CD4-positive, CD25-positive, alpha-beta regulatory T cell (primary cell): Measurements from ENCODE around the gene CPLANE1. TPM values are rescaled to one million over a fixed set of nuclear protein-coding genes. Genes with fewer than 3 reads are reported as not detected.
"Not testable (repeated sequence)": the region's sequence is repeated elsewhere in the genome, so short reads cannot be mapped to it uniquely, and the experiment has no call there.

ENCODE experiments used
- ATAC-seq, 2 donors: fragments of 150-1000 bp; cut with Tn5 transposase; one replicate each; pipeline ENCODE4 v1.10.0; 2021; ENCODE audit warnings: low read depth in 2 of 2, moderate number of reproducible peaks in 2 of 2, moderate library complexity in 1 of 2
- DNase-seq, 3 donors: peaks; one replicate each; pipeline versions ENCODE4 v3.0.0 to v3.0.0-alpha.2; 2012 to 2022; ENCODE audit warnings: mixed read lengths in 1 of 3
- H3K27ac ChIP-seq: one replicate; pipeline ENCODE4 v1.7.0; 2013; ENCODE audit warnings: mild to moderate bottlenecking, low read length; ENCODE audit not compliant: insufficient read depth, poor library complexity, severe bottlenecking
- H3K27me3 ChIP-seq: one replicate; pipeline ENCODE4 v1.7.0; 2013; ENCODE audit warnings: low read length; ENCODE audit not compliant: control insufficient read depth, insufficient read depth
- H3K36me3 ChIP-seq: one replicate; pipeline ENCODE4 v1.7.0; 2013; ENCODE audit warnings: mild to moderate bottlenecking, low read length, moderate library complexity; ENCODE audit not compliant: control insufficient read depth, insufficient read depth
- H3K4me1 ChIP-seq: 2 replicates; pipeline ENCODE4 v1.7.0; 2013; ENCODE audit warnings: mild to moderate bottlenecking, low read length; ENCODE audit not compliant: insufficient read depth, control insufficient read depth, poor library complexity, severe bottlenecking
- H3K4me3 ChIP-seq: one replicate; pipeline ENCODE4 v1.7.0; 2013; ENCODE audit warnings: low read depth, mild to moderate bottlenecking, low read length, moderate library complexity
- H3K9me3 ChIP-seq, 2 experiments: 1 replicate in 1 of 2; 2 replicates in 1 of 2; pipeline ENCODE4 v1.7.0; 2013; ENCODE audit warnings: low read length in 2 of 2, mild to moderate bottlenecking in 1 of 2, moderate library complexity in 1 of 2; ENCODE audit not compliant: control insufficient read depth in 2 of 2
- H3K27ac Mint-ChIP-seq, 3 donors: one replicate each; pipeline ENCODE4 v1.8.0; 2020 to 2022; ENCODE audit warnings: mild to moderate bottlenecking in 3 of 3, mixed read lengths in 3 of 3, moderate library complexity in 2 of 3
- H3K27me3 Mint-ChIP-seq: one replicate; pipeline ENCODE4 v1.8.0; 2022; ENCODE audit warnings: mild to moderate bottlenecking, mixed read lengths
- H3K36me3 Mint-ChIP-seq: one replicate; pipeline ENCODE4 v1.8.0; 2020; ENCODE audit warnings: mixed read lengths
- H3K4me1 Mint-ChIP-seq, 4 donors: one replicate each; pipeline ENCODE4 v1.8.0; 2020 to 2022; ENCODE audit warnings: mixed read lengths in 4 of 4, mild to moderate bottlenecking in 1 of 4
- H3K4me3 Mint-ChIP-seq, 4 donors: one replicate each; pipeline ENCODE4 v1.8.0; 2020 to 2022; ENCODE audit warnings: mild to moderate bottlenecking in 4 of 4, mixed read lengths in 4 of 4, moderate library complexity in 3 of 4
- H3K9me3 Mint-ChIP-seq, 7 donors: one replicate each; pipeline ENCODE4 v1.8.0; 2020 to 2022; ENCODE audit warnings: mixed read lengths in 7 of 7, mild to moderate bottlenecking in 3 of 7, moderate library complexity in 2 of 7
- polyA plus RNA-seq, 4 donors: library from polyadenylated mRNA; unstranded; fragments of 300-500 nt; fragmentation: Illumina TruSeq; gene quantifications; one replicate each; pipeline ENCODE4 v1.2.3, GENCODE V29; 2021
- total RNA-seq: library from RNA; stranded (reverse); gene quantifications from one replicate; pipeline ENCODE4 v1.2.3, GENCODE V29; 2022

The CPLANE1 gene
- total and polyA plus RNA-seq, 5 donors from 2014 or later, result 0.18 to 2.8 (median 0.94) TPM

DNA sequence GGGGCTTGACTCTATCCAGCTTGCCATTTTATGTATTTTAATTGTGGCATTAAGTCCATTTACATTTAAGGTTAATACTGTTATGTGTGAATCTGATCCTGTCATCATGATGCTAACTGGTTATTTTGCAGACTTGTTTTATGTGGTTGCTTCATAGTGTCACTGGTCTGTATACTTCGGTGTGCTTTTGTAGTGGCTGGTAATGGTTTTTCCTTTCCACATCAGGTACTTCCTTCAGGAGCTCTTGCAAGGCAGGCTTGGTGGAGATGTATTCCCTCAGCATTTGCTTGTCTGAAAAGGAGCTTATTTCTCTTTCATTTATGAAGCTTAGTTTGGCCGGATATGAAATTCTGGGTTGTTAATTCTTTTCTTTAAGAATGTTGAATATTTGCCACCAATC is 145.9 kb downstream of the CPLANE1 start:
- Mint-ChIP-seq H3K9me3 (peaks cover 0 to 28% (median 10%) of the 10 kb centered on the region in 7 donors), H3K27ac (no peak overlapping the region), H3K4me3 (no peak overlapping the region), H3K4me1 (no peaks in the 10 kb centered on the region), H3K36me3 (peaks cover 17% of the 10 kb centered on the region), H3K27me3 (peaks cover 4% of the 10 kb centered on the region)
- Histone ChIP-seq H3K27me3 (no peaks in the 10 kb centered on the region), H3K4me1 (no peaks in the 10 kb centered on the region), H3K27ac (no peak overlapping the region), H3K9me3 (no peaks in the 10 kb centered on the region), H3K36me3 (no peaks in the 10 kb centered on the region), H3K4me3 (no peak overlapping the region)
- no peak for ATAC-seq
- DNase-seq, result no peak

DNA sequence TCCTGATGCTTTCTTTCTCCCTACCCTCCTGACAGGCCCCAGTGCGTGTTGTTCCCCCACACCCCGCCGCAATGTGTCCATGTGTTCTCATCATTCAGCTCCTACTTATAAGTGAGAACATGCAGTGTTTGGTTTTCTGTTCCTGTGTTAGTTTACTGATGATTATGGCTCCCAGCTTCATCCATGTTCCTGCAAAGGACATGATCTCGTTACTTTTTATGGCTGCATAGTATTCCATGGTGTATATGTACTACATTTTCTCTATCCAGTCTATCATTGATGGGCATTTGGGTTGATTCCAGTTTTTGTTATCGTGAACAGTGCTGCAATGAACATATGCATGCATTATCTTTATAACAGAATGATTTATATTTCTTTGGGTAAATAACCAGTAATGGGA is 149.9 kb downstream of the CPLANE1 start:
- Mint-ChIP-seq H3K9me3 (peaks cover 6 to 40% (median 18%) of the 10 kb centered on the region in 7 donors), H3K36me3 (peaks cover 25% of the 10 kb centered on the region)
- not testable (repeated sequence) for H3K4me1 ChIP-seq, H3K27ac ChIP-seq, H3K4me3 Mint-ChIP-seq, H3K27me3 Mint-ChIP-seq, H3K9me3 ChIP-seq, H3K27me3 ChIP-seq, DNase-seq, H3K4me1 Mint-ChIP-seq, H3K27ac Mint-ChIP-seq, H3K36me3 ChIP-seq, ATAC-seq, H3K4me3 ChIP-seq

DNA sequence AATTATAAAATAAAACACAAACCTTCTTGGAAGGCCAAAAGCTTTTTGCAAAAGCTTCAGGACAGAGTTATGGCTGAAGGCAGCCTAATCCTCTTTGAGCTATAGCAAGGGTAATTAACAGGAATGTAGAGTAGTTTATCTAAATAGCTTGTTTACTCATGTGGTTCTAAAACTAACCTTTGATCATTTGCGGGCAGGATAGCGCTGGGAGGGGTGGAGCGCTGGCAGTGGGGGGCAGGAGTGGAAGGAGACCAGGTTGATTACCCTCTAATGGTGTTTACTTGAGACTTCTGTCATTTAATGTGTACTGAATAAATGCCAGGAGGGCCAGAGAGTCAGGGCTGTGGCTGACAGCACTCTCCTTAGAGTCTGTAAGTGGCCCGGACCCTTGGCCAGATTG is 155.4 kb downstream of the CPLANE1 start:
- H3K4me1 ChIP-seq, H3K36me3 ChIP-seq, DNase-seq, H3K4me1 Mint-ChIP-seq, ATAC-seq, H3K27me3 ChIP-seq, H3K27ac ChIP-seq, H3K27me3 Mint-ChIP-seq, H3K27ac Mint-ChIP-seq, H3K4me3 ChIP-seq, H3K4me3 Mint-ChIP-seq, H3K9me3 ChIP-seq: not testable (repeated sequence)
- Mint-ChIP-seq H3K9me3 (peaks cover 3 to 14% (median 8%) of the 10 kb centered on the region in 7 donors), H3K36me3 (peaks cover 19% of the 10 kb centered on the region)

DNA sequence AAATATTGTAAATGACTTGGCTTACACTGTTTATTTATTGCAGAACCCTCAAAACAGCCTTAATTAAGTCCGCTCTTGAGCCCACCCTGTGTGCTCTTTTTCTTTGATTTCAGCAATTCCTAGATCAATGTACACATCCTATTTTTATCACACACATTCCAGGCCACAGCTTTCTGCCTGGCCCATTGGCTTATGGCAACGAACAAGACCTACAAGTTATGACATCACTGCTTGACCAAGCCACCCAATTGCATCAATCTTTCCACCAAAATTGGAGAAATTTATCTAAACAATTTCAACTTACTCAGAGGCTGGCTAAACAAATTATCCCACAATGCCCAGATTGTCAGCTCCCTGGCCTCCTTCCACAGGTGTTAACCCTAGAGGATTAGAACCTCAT is 158.4 kb downstream of the CPLANE1 start:
- H3K27me3 Mint-ChIP-seq, result no peaks in the 10 kb centered on the region
- no peak for DNase-seq
- H3K4me1 Mint-ChIP-seq, result no peaks in the 10 kb centered on the region
- H3K27ac ChIP-seq, result no peak overlapping the region
- H3K36me3 Mint-ChIP-seq, result peaks cover 10% of the 10 kb centered on the region
- H3K9me3 Mint-ChIP-seq, result peaks cover 0 to 2% (median 0%) of the 10 kb centered on the region in 7 donors
- H3K4me3 Mint-ChIP-seq, result no peak overlapping the region
- no peaks in the 10 kb centered on the region for H3K27me3 ChIP-seq
- H3K4me3 ChIP-seq, result no peak overlapping the region
- H3K27ac Mint-ChIP-seq, result no peak overlapping the region
- H3K36me3 ChIP-seq, result no peaks in the 10 kb centered on the region
- no peak for ATAC-seq
- no peaks in the 10 kb centered on the region for H3K4me1 ChIP-seq
- H3K9me3 ChIP-seq, result no peaks in the 10 kb centered on the region

DNA sequence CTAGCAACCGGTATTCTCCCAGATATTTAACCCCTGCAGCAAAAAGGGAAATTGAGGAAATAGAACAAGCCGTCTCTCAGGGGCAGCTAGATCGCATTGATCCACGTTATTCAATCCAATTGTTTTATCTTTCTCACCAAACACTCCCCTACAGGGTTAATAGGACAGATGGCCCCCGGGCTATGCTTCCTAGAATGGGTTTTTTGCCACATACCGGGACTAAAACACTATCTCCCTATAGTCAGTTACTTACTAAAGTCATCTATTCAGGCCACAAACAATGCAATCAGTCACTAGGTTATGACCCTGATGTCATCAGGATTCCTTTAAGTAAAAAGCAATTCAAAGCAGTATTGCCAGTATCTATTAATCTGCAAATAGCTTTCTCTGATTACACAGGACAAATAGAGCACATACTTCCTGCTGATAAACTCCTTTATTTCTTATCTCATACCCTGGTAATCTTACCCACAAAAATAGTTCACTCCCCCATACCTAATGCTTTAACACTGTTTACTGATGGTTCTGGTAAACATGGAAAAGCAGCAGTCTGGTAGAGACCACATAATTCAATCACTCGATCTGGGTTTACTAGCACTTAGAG is 159.0 kb downstream of the CPLANE1 start:
- no peak overlapping the region for H3K27ac ChIP-seq
- peaks cover 10% of the 10 kb centered on the region for H3K36me3 Mint-ChIP-seq
- H3K4me1 Mint-ChIP-seq, result no peaks in the 10 kb centered on the region
- DNase-seq, result no peak
- no peaks in the 10 kb centered on the region for H3K4me1 ChIP-seq
- no peaks in the 10 kb centered on the region for H3K9me3 ChIP-seq
- no peak overlapping the region for H3K4me3 ChIP-seq
- no peaks in the 10 kb centered on the region for H3K27me3 Mint-ChIP-seq
- H3K27ac Mint-ChIP-seq, result no peak overlapping the region
- peaks cover 0 to 2% (median 0%) of the 10 kb centered on the region in 7 donors for H3K9me3 Mint-ChIP-seq
- no peaks in the 10 kb centered on the region for H3K27me3 ChIP-seq
- H3K36me3 ChIP-seq, result no peaks in the 10 kb centered on the region
- ATAC-seq, result no peak
- no peak overlapping the region for H3K4me3 Mint-ChIP-seq

DNA sequence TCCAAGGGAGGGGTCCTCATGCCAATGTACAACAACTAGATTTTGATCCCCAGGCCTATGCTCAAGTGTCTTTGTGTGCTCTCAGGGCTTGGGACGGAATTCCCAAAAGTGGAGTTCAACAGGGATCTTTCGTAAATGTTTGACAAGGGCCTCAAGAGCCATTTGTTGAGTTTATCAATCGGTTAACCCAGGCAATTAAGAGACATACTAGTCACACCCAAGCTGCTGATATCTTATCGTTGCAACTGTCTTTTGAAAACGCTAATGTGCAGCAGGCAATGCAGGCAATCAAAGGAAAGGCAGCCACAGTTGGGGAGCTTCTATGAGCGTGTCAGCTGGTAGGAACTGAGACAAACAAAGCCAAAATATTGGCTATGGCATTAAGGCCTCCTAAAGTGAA is 161.2 kb downstream of the CPLANE1 start:
- Mint-ChIP-seq H3K27me3 (no peaks in the 10 kb centered on the region), H3K4me1 (no peaks in the 10 kb centered on the region), H3K27ac (no peak overlapping the region), H3K4me3 (no peak overlapping the region), H3K36me3 (peaks cover 5% of the 10 kb centered on the region), H3K9me3 (peaks cover 0 to 2% (median 0%) of the 10 kb centered on the region in 7 donors)
- no peak overlapping the region for H3K27ac ChIP-seq
- no peak for DNase-seq
- no peaks in the 10 kb centered on the region for H3K36me3 ChIP-seq
- no peaks in the 10 kb centered on the region for H3K4me1 ChIP-seq
- H3K9me3 ChIP-seq, result no peaks in the 10 kb centered on the region
- ATAC-seq, result no peak
- H3K27me3 ChIP-seq, result no peaks in the 10 kb centered on the region
- no peak overlapping the region for H3K4me3 ChIP-seq

DNA sequence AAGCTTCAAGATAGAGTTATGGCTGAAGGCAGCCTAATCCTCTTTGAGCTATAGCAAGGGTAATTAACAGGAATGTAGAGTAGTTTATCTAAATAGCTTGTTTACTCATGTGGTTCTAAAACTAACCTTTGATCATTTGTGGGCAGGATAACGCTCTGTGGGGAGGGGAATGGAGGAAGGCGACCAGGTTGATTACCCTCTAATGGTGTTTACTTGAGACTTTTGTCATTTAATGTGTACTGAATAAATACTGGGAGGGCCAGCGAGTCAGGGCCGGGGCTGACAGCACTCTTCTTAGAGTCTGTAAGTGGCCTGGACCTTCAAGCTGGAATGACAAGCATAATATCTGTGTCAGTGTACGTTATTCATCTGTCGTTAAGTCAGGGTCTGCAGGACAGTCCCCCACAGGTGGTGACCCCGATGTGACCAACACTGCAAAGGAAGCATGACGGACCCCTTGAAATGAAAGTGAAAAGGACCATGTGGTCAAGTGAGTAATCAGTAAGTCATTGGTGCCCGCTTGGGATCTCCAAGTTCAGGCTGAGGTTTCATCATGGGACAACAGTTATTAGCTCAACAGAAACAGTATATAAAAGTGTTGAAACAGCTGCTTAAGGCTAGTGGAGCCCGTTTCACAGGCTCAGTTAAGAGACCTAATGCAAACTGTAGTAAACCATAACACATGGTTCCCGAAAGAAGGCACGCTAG is 162.6 kb downstream of the CPLANE1 start:
- Histone ChIP-seq H3K4me1 (no peaks in the 10 kb centered on the region), H3K27me3 (no peaks in the 10 kb centered on the region), H3K9me3 (no peaks in the 10 kb centered on the region), H3K4me3 (no peak overlapping the region), H3K36me3 (no peaks in the 10 kb centered on the region), H3K27ac (no peak overlapping the region)
- H3K36me3 Mint-ChIP-seq, result peaks cover 5% of the 10 kb centered on the region
- no peaks in the 10 kb centered on the region for H3K27me3 Mint-ChIP-seq
- H3K27ac Mint-ChIP-seq, result no peak overlapping the region
- H3K4me1 Mint-ChIP-seq, result peaks cover 0 to 7% (median 0%) of the 10 kb centered on the region in 4 donors
- ATAC-seq (no peak), DNase-seq (no peak)
- peaks cover 0 to 2% (median 0%) of the 10 kb centered on the region in 7 donors for H3K9me3 Mint-ChIP-seq
- no peak overlapping the region for H3K4me3 Mint-ChIP-seq

DNA sequence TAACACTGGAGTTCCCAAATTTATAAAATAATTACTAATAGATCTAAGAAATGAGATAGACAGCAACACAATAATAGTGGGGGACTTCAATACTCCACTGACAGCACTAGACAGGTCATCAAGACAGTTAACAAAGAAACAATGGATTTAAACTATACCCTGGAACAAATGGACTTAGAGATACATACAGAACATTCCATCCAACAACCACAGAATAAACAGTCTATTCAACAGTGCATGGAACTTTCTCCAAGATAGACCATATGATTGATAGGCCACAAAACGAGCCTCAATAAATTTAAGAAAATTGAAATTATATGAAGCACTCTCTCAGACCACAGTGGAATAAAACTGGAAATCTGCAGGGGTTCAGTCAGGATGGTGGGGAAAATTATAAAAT is 163.2 kb downstream of the CPLANE1 start:
- not testable (repeated sequence) for ATAC-seq, H3K27me3 ChIP-seq, H3K27ac ChIP-seq, H3K4me1 ChIP-seq, H3K4me3 Mint-ChIP-seq, H3K36me3 ChIP-seq, H3K4me3 ChIP-seq, H3K4me1 Mint-ChIP-seq, H3K36me3 Mint-ChIP-seq, H3K9me3 ChIP-seq, H3K27ac Mint-ChIP-seq, DNase-seq, H3K27me3 Mint-ChIP-seq, H3K9me3 Mint-ChIP-seq
